ENCODE results near the gene SMIM12. TPM values are rescaled to one million over a fixed set of nuclear protein-coding genes. Genes with fewer than 3 reads are reported as not detected.

The SMIM12 gene
- polyA plus RNA-seq, 1 donor: 34.8 TPM

Other genes starting within 250 kb of the SMIM12 start
- 0.20 TPM for gene GJB5, start 104.7 kb downstream of the SMIM12 start, polyA plus RNA-seq (ENCODE audit: insufficient read length)
- gene GJB4, start 100.0 kb downstream of the SMIM12 start, polyA plus RNA-seq (ENCODE audit: insufficient read length): 0.25 TPM
- 0.23 TPM for gene GJB3, start 78.5 kb downstream of the SMIM12 start, polyA plus RNA-seq (ENCODE audit: insufficient read length)
- 11.2 TPM for gene GJA4, start 66.8 kb downstream of the SMIM12 start, polyA plus RNA-seq (ENCODE audit: insufficient read length)
- 1.9 TPM for gene DLGAP3, start 69.9 kb upstream of the SMIM12 start, polyA plus RNA-seq (ENCODE audit: insufficient read length)
- gene TMEM35B, start 125.6 kb upstream of the SMIM12 start, polyA plus RNA-seq (ENCODE audit: insufficient read length): 25.9 TPM
- gene ZMYM6, start 172.2 kb upstream of the SMIM12 start, polyA plus RNA-seq (ENCODE audit: insufficient read length): 29.8 TPM
- 27.0 TPM for gene ZMYM1, start 219.6 kb upstream of the SMIM12 start, polyA plus RNA-seq (ENCODE audit: insufficient read length)

All from left kidney (tissue), 1 donor.